DND-41 (cell line): ENCODE data around the gene ST6GALNAC3.

Source experiments
- EZH2 ChIP-seq: IDR thresholded peaks from 3 replicates; pipeline ENCODE4 v1.6.1; 2012; ENCODE audit warnings: borderline replicate concordance, low read depth, mild to moderate bottlenecking, moderate library complexity, low read length, inconsistent platforms; ENCODE audit not compliant: severe bottlenecking
- TF ChIP-seq, protein P1 (sequence below): IDR thresholded peaks from 2 replicates; pipeline ENCODE4 v1.5.1; 2012; ENCODE audit warnings: borderline replicate concordance, low read length, moderate library complexity, mild to moderate bottlenecking; ENCODE audit not compliant: poor library complexity, severe bottlenecking; ENCODE audit errors: extremely low read depth

DNA sequence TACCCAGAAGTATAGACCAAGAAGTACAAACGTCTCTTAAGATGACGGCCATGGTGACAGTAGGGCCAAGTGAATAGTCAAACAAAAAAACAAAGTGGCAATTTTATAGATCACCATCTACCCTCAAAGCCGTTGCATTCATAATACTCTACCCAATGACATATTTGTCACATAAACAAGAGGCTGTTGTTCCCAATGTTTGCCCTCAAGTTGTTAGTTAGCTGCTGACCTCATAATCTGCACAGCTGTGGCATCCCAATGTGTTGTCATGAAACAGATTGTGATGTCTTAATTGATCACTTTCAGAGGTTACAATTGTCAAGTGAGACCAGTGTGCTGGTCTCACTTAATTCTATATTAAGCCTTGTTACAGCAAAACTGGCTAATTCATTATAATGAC, 333.8 kb downstream of the ST6GALNAC3 start:
- TF ChIP-seq, protein P1, sequence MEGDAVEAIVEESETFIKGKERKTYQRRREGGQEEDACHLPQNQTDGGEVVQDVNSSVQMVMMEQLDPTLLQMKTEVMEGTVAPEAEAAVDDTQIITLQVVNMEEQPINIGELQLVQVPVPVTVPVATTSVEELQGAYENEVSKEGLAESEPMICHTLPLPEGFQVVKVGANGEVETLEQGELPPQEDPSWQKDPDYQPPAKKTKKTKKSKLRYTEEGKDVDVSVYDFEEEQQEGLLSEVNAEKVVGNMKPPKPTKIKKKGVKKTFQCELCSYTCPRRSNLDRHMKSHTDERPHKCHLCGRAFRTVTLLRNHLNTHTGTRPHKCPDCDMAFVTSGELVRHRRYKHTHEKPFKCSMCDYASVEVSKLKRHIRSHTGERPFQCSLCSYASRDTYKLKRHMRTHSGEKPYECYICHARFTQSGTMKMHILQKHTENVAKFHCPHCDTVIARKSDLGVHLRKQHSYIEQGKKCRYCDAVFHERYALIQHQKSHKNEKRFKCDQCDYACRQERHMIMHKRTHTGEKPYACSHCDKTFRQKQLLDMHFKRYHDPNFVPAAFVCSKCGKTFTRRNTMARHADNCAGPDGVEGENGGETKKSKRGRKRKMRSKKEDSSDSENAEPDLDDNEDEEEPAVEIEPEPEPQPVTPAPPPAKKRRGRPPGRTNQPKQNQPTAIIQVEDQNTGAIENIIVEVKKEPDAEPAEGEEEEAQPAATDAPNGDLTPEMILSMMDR, result no peak
- TF ChIP-seq EZH2, result no peak
